Hepatocyte (in vitro differentiated cells): ENCODE measurements around the gene ZNF692. TPM values are rescaled to one million over a fixed set of nuclear protein-coding genes. Genes with fewer than 3 reads are reported as not detected.
A peak's percentile ranks its signal among the peaks of the same experiment; 100 is the strongest.
"Not testable (repeated sequence)": the region's sequence is repeated elsewhere in the genome, so short reads cannot be mapped to it uniquely, and the experiment has no call there.

Experiments
- DNase-seq: peaks from one replicate; pipeline ENCODE4 v3.0.0-alpha.2; 2016; ENCODE audit warnings: low spot score
- H2AFZ ChIP-seq: fragments of 200-600 bp; sonication (generic); 2 replicates; pipeline ENCODE4 v1.6.0; 2016; ENCODE audit warnings: antibody characterized with exemption, mild to moderate bottlenecking
- H3K27ac ChIP-seq: fragments of 200-600 bp; sonication (generic); 2 replicates; pipeline ENCODE4 v1.5.1; 2016; ENCODE audit warnings: mild to moderate bottlenecking
- H3K27me3 ChIP-seq: fragments of 200-600 bp; sonication (generic); 2 replicates; pipeline ENCODE4 v1.6.1; 2016
- H3K36me3 ChIP-seq: fragments of 200-600 bp; sonication (generic); replicated peaks from 2 replicates; pipeline ENCODE4 v1.5.1; 2016; ENCODE audit warnings: low read depth; ENCODE audit not compliant: insufficient read depth
- H3K4me1 ChIP-seq: fragments of 200-600 bp; sonication (generic); 2 replicates; pipeline ENCODE4 v1.5.1; 2016; ENCODE audit warnings: mild to moderate bottlenecking, moderate library complexity; ENCODE audit not compliant: insufficient read depth
- H3K4me2 ChIP-seq: fragments of 200-600 bp; sonication (generic); 2 replicates; pipeline ENCODE4 v1.6.0; 2016
- H3K4me3 ChIP-seq: fragments of 200-600 bp; sonication (generic); 2 replicates; pipeline ENCODE4 v1.5.1; 2016; ENCODE audit warnings: mild to moderate bottlenecking
- H3K79me2 ChIP-seq: fragments of 200-600 bp; sonication (generic); 2 replicates; pipeline ENCODE4 v1.6.0; 2017; ENCODE audit warnings: mild to moderate bottlenecking
- H3K9me2 ChIP-seq: fragments of 200-600 bp; sonication (generic); replicated peaks from 2 replicates; pipeline ENCODE4 v1.6.0; 2017; ENCODE audit warnings: mild to moderate bottlenecking; ENCODE audit not compliant: insufficient read depth
- H3K9me3 ChIP-seq: fragments of 200-600 bp; sonication (generic); 2 replicates; pipeline ENCODE4 v1.5.1; 2016; ENCODE audit warnings: low read depth, mild to moderate bottlenecking
- H4K20me1 ChIP-seq: fragments of 200-600 bp; sonication (generic); 2 replicates; pipeline ENCODE4 v1.6.0; 2016; ENCODE audit warnings: mild to moderate bottlenecking; ENCODE audit not compliant: insufficient read depth, poor library complexity, severe bottlenecking
- CTCF ChIP-seq: fragments of 200-600 bp; sonication (generic); IDR thresholded peaks from 2 replicates; pipeline ENCODE4 v1.5.1; 2016; ENCODE audit warnings: antibody characterized with exemption, mild to moderate bottlenecking; ENCODE audit not compliant: poor library complexity
- EZH2 ChIP-seq: fragments of 200-600 bp; sonication (generic); IDR thresholded peaks from 2 replicates; pipeline ENCODE4 v1.6.1; 2016; ENCODE audit warnings: antibody characterized with exemption, mild to moderate bottlenecking, borderline replicate concordance
- EZH2phosphoT487 ChIP-seq: fragments of 200-600 bp; sonication (generic); IDR thresholded peaks from one replicate; pipeline ENCODE4 v1.6.1; 2018; ENCODE audit warnings: antibody characterized with exemption, mild to moderate bottlenecking, low read depth, moderate library complexity; ENCODE audit not compliant: unreplicated experiment, severe bottlenecking
- WGBS: methylation state at CpG from one replicate; pipeline ENCODE4 v1.1.6; 2016; ENCODE audit warnings: low lambda C conversion rate; ENCODE audit errors: missing lambda C conversion rate; 5-methylcytosine and 5-hydroxymethylcytosine counted together
- polyA plus RNA-seq: library from polyadenylated mRNA; unstranded; fragments of >200 nt; fragmentation: Nextera tagmentation; extraction: Ambion mirVana; gene quantifications from 2 replicates; pipeline ENCODE4 v1.2.1, GENCODE V29; 2016
- total RNA-seq: library from RNA; depleted of rRNA; stranded (reverse); fragments of >200 nt; gene quantifications from 2 replicates; pipeline ENCODE4 v1.2.3, GENCODE V29; 2014

ZNF692 gene
- total and polyA plus RNA-seq, 2 experiments from 2014 or later, result 42.1 to 60.8 TPM

DNA sequence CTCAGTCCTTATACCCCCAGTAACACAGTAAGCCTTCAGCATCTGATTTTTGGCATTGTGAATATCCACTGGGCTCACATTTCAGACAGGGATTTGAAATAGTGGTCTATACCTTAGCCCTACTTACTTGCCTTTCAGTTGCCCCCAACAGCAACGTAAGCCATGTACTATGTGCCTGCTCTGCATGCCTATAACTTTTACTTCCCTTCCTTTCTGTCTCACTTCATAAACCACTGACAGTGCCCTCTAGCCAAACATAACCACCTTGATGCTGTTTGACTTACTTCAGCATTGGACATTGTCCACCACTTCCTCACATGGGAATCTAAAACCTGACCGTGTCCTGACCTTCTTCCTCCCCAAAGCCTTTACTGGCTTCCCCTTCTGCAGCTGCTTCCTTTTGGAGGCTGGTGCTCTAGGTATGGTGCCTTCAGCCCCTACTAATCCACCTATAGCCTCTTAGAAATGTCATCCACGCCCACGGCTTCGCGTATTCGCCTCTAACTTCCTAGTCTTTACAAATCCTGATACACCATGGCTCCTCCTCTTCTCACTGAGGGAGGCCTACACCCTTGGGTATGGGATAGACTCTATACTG lies 24.4 kb downstream of the ZNF692 start:
- Histone ChIP-seq H3K4me1 (peaks cover 2% of the 10 kb centered on the region), H3K36me3 (no peaks in the 10 kb centered on the region), H3K27ac (no peak overlapping the region), H3K79me2 (peaks cover 3% of the 10 kb centered on the region), H2AFZ (no peak overlapping the region), H3K27me3 (peaks cover 5% of the 10 kb centered on the region), H3K4me2 (no peak overlapping the region), H3K9me3 (no peaks in the 10 kb centered on the region), H3K4me3 (no peak overlapping the region), H3K9me2 (no peaks in the 10 kb centered on the region), H4K20me1 (no peaks in the 10 kb centered on the region)
- 73% methylated on average over 7 of the region's 7 CpGs for WGBS
- TF ChIP-seq EZH2 (no peak), EZH2phosphoT487 (no peak), CTCF (no peak)
- no peak for DNase-seq

DNA sequence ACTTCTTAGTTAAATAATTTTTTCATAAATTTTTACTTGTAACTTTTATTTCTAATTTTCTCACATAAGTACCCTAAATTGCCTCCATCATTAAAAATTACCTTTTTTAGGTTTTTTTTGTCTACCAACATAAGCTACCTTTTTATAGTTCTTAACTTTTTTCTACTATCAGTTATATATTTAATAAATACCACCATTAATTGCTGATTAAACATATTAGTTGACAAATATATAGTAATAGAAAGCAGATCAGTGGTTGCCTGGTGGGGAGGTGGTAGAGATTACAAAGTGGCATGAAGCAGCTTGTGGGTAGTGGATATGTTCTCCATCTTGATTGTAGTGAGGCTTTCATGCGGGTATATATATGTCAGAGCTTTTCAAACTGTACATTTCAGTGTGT lies 27.0 kb downstream of the ZNF692 start:
- Histone ChIP-seq H3K9me3 (no peaks in the 10 kb centered on the region), H3K79me2 (no peaks in the 10 kb centered on the region), H3K4me3 (no peak overlapping the region), H3K36me3 (no peaks in the 10 kb centered on the region), H2AFZ (no peak overlapping the region), H4K20me1 (no peaks in the 10 kb centered on the region), H3K27ac (no peak overlapping the region), H3K9me2 (no peaks in the 10 kb centered on the region), H3K4me2 (no peak overlapping the region), H3K27me3 (peaks cover 5% of the 10 kb centered on the region), H3K4me1 (peaks cover 5% of the 10 kb centered on the region)
- TF ChIP-seq EZH2, result no peak
- no peak for TF ChIP-seq EZH2phosphoT487
- no peak for TF ChIP-seq CTCF
- DNase-seq, result no peak
- 94% methylated on average over 1 of the region's 1 CpG for WGBS

DNA sequence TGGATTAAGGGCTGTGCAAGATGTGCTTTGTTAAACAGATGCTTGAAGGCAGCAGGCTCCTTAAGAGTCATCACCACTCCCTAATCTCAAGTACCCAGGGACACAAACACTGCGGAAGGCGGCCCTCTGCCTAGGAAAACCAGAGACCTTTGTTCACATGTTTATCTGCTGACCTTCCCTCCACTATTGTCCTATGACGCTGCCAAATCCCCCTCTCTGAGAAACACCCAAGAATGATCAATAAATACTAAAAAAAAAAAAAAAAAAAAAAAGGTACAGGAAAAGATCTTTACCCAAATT lies 28.2 kb downstream of the ZNF692 start:
- not testable (repeated sequence) for H3K9me2 ChIP-seq, H4K20me1 ChIP-seq, H3K4me1 ChIP-seq, H3K9me3 ChIP-seq, DNase-seq, H3K36me3 ChIP-seq, H2AFZ ChIP-seq, H3K4me2 ChIP-seq, H3K79me2 ChIP-seq, H3K27me3 ChIP-seq, H3K27ac ChIP-seq, H3K4me3 ChIP-seq
- WGBS, result 49% methylated on average over 3 of the region's 3 CpGs

DNA sequence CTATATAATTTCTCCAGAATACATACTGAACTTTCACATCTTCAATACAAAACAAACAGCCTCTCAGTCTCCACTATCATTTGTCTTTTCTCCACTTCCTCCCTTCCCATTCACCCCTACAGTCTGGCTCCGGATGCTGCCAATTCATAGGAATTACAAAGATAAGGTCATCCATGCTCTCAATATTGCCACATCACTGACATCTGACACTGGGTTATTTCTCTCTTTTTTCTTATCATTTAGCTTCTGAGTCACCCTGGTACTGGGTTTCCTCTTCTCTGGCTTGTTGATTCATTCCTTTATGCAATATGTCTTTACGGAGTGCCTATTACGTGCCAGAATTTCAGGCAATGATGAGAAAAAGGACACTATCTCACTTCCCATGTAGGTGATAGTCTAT lies 30.0 kb downstream of the ZNF692 start:
- H3K4me2 ChIP-seq, result no peak overlapping the region
- peak overlapping the region; percentile 49 for H3K27ac ChIP-seq
- H2AFZ ChIP-seq, result no peak overlapping the region
- peaks cover 16% of the 10 kb centered on the region for H3K4me1 ChIP-seq
- peak; percentile 56 for DNase-seq
- H4K20me1 ChIP-seq, result no peaks in the 10 kb centered on the region
- peaks cover 18% of the 10 kb centered on the region for H3K79me2 ChIP-seq
- no peaks in the 10 kb centered on the region for H3K9me2 ChIP-seq
- no peak overlapping the region for H3K4me3 ChIP-seq
- peaks cover 3% of the 10 kb centered on the region for H3K27me3 ChIP-seq
- no peak for TF ChIP-seq EZH2
- no peaks in the 10 kb centered on the region for H3K9me3 ChIP-seq
- H3K36me3 ChIP-seq, result no peaks in the 10 kb centered on the region
- 52% methylated on average over 3 of the region's 3 CpGs for WGBS
